Upper lobe of left lung (tissue), 4 donors: ENCODE data around the gene CYTL1.

Source experiments
- EP300 ChIP-seq, 4 donors: sonication (generic); formaldehyde crosslinking; IDR thresholded peaks; one replicate each; pipeline ENCODE4 v1.5.1; 2017; ENCODE audit warnings: antibody characterized with exemption in 4 of 4, control low read depth in 2 of 4
- POLR2A ChIP-seq, 4 donors: fragments of 450-650 bp; IDR thresholded peaks; one replicate each; pipeline ENCODE4 v1.5.1; 2016 to 2017; ENCODE audit warnings: antibody characterized with exemption in 4 of 4, mild to moderate bottlenecking in 2 of 4
- POLR2AphosphoS5 ChIP-seq, 2 donors: sonication (generic); formaldehyde crosslinking; IDR thresholded peaks; one replicate each; pipeline ENCODE4 v1.5.1; 2017; ENCODE audit warnings: antibody characterized with exemption in 2 of 2
- TF ChIP-seq, protein P1 (sequence below), 6 experiments: fragments of 450-650 bp in 4 of 6; fragments of 200-600 bp in 2 of 6; sonication (generic) in 2 of 6; IDR thresholded peaks; one replicate each; pipeline ENCODE4 v1.5.1; 2016 to 2019; ENCODE audit warnings: antibody characterized with exemption in 6 of 6

DNA sequence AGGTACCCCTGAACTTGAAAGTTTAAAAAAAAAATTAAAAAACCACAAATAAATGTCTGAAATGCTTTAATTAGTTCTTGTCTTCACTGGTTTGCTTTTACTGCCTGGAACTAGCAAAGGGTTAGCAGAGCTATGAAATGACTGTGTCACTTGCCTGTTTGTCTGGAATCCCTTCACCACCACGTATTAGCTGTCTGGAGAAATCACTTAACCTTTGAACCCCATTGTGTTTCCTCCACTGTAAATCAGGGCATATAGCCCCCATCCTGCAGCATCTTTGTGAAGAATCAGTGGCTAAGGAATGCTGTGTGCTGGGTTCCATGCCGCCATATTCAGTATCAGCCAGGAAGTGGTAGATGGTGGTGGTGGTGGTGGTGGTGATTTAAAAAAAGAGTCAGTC is 6.3 kb downstream of the CYTL1 start:
- TF ChIP-seq EP300 (IDR thresholded peaks at IDR 0.05) (no peak), POLR2A (IDR thresholded peaks at IDR 0.05) (no peak), POLR2AphosphoS5 (IDR thresholded peaks at IDR 0.05) (no peak)
- TF ChIP-seq, protein P1, sequence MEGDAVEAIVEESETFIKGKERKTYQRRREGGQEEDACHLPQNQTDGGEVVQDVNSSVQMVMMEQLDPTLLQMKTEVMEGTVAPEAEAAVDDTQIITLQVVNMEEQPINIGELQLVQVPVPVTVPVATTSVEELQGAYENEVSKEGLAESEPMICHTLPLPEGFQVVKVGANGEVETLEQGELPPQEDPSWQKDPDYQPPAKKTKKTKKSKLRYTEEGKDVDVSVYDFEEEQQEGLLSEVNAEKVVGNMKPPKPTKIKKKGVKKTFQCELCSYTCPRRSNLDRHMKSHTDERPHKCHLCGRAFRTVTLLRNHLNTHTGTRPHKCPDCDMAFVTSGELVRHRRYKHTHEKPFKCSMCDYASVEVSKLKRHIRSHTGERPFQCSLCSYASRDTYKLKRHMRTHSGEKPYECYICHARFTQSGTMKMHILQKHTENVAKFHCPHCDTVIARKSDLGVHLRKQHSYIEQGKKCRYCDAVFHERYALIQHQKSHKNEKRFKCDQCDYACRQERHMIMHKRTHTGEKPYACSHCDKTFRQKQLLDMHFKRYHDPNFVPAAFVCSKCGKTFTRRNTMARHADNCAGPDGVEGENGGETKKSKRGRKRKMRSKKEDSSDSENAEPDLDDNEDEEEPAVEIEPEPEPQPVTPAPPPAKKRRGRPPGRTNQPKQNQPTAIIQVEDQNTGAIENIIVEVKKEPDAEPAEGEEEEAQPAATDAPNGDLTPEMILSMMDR (IDR thresholded peaks at IDR 0.05): no peak
